NCI-H2107 treated with DMSO at 0.1 percent for 48 hours (cell line): ENCODE data around the gene CTTNBP2.

Experiments
- DNase-seq: peaks from one replicate; lab custom pipeline; 2025; ENCODE audit not compliant: unreplicated experiment; lab: John Stamatoyannopoulos, UW

CTTNBP2 gene

DNA sequence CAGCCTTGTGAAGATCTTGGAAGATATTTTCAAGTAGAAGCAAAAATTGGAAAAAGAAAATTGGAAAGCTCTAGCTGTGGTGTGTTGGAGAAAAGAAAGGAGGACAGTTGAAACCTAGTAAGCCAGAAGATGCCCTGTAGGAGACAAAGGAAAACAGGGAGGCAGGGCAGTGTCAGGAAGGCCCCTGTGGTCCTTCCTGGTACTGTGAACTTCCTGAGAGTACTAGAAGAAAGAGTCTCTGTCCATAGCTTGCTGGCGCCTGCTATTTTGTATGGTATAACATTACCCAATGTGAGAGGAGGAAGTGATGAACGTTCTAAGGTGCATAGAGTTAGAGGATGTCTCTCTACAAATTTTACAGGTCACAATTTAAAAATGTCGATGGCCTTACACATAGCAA, 183.1 kb downstream of the CTTNBP2 start:
- DNase-seq, result no peak

DNA sequence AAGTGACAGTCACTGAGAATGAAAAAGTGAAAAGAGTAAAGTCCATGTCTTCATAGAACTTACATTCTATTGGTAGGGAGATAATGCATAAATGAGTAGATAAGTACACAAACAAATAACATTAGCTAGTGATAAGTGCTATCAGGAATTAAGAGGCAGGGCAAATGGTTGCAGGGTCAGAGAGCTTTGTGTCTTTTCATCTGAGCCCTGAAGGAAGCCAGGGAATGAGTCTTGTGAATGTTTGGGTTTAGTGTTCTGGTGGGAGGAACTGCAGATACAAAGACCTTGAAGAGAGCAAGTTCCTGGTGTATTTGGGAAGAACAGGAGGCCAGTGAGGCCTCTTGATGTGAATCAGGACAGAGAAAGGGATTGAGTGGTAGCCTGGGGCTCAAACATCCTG, 183.8 kb downstream of the CTTNBP2 start:
- DNase-seq, result no peak

DNA sequence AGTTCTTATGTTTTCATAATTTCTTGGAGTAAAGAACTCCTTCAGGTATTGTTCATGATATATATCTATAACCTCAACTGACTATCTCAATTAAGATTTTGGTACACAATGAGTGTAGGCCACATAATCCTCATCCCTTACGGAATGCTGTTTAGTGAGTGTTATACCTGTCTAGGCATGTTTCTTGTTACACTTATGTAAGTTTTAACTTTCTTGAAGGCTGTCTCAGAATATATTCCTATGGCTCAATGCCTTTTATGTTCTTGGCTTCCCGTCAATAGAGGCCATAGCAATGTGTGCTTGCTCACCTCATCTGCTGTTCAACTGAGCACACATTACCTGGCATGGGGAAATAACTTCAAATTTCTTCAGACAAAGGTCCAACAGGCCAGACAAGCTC, 185.1 kb downstream of the CTTNBP2 start:
- DNase-seq, result no peak

DNA sequence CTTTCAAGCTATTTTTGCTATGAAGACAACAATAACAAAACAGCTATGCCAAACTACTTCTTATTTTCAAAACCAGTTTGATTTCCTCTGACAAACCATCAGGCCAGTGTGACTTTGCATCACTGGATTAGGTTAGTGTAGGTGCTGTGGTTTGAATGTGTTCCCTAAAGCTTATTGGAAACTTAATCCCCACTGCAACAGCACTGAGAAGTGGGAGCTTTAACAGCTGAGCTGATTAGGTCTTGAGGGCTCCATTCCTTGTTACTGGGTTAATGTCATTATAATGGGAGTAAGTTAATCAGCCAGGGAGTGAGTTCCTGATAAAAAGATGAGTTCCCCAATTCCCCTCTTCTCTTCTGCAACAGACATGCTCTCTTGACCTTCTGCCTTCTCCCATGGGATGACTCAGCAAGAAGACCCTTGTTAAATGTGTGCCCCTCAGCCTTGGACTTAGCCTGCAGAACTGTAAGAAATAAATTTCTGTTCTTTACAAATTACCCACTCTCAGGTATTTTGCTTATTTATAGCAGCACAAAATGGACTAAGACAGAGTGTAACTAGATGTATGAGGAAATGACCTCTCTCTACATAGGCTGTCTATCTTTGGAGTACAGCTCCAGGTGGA, 186.8 kb downstream of the CTTNBP2 start:
- DNase-seq, result no peak

DNA sequence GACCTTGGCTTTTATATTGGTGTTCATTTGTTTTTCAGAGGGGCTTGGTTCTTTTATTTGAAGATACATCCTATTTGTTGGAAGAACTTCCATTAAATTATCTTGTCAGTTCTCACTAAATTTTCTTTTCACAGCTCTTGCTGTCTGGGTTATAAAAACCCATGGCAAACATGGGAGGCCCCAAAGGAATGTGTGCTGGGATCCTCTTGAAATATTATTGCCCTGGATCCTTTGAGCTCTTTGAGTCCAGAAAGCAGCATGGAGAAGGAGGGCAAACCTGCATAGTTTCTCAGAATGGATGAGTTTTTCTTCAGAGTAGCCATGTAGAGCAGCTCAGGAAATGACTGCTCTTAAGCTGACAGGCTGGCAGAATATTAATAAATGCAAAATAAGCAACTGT, 187.4 kb downstream of the CTTNBP2 start:
- no peak for DNase-seq

DNA sequence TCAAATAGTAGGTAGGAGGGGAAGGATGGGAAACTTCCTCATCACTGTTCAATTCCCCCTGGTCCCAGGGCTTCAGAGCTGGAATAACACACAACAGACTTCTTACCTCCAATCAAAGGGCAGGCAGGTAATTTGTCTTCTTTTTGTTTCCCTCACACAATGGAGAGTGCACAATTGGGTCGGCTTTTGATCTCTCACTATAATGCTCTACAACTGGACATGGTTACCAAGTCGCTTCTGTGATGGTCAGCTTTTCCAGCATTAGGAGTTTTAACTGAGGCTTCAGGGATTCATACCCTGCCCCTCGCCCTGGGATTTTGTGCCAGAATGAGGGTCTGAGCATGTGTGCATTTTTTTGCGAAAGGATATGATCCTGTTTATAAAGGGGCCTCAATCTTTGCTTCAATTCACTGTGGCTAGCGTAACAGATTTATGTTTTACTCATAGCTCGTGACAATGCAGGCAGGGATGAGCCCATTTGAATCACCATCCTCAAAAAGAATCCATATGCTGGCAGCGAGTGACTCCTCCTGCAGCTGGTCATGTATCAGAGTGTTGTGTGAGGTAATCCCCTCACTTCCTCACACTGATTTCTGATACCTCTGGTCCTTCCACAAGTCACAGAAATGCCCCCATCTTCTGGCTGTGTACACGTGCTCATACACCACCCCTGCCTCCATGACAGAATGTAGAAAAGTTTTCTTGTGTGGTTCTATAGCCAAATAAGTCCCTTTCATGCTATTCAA, 189.6 kb downstream of the CTTNBP2 start:
- no peak for DNase-seq

DNA sequence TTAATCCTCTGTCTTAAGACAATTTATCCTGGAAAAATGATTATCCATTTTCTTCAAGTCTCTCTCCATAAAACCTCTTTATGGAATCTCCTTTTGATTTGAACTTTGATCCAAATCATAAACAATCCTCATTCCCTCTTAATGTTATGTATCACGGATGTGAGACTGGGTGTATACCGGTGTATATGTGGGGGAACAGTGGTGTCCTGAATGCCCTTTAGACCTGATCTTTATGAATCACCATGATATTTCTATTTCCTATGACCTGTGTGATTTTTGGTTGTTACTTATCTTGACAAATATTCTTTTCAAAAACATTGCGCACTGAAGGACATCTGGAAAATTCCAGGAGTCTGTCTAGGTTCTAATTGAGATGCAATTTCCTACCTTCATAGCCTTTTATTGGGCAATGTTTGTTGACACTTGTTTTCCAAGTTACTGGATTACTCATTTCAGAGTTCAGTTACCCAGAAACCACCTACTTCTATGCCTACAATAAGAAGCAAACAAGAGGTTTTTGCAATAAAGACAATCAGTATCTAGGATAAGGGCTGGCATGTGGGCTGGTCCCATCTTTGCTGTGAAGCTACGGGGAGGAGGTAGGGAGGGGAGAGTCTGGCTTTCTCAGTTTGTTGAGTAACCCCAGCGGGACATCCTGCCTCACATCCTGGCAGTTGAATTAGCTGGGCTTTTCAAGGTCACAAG, 190.4 kb downstream of the CTTNBP2 start:
- no peak for DNase-seq

DNA sequence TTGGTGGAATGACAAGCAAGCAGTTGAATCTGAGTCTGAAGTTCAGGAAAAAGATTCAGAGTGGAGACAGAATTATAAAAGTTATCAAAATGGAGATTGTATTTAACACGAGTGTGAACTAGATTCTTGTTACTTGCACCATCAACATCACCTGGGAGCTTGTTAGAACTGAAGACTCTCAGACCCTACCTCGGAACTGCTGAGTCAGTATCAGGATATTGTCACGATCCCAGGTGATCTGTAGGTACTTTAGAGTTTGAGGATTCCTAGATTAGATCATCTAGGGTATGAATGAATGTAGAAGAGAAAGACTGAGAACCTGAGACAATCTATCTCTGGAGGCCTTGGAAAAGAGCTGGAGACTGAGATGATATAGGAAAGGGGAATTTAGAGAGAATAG, 194.1 kb downstream of the CTTNBP2 start:
- no peak for DNase-seq

DNA sequence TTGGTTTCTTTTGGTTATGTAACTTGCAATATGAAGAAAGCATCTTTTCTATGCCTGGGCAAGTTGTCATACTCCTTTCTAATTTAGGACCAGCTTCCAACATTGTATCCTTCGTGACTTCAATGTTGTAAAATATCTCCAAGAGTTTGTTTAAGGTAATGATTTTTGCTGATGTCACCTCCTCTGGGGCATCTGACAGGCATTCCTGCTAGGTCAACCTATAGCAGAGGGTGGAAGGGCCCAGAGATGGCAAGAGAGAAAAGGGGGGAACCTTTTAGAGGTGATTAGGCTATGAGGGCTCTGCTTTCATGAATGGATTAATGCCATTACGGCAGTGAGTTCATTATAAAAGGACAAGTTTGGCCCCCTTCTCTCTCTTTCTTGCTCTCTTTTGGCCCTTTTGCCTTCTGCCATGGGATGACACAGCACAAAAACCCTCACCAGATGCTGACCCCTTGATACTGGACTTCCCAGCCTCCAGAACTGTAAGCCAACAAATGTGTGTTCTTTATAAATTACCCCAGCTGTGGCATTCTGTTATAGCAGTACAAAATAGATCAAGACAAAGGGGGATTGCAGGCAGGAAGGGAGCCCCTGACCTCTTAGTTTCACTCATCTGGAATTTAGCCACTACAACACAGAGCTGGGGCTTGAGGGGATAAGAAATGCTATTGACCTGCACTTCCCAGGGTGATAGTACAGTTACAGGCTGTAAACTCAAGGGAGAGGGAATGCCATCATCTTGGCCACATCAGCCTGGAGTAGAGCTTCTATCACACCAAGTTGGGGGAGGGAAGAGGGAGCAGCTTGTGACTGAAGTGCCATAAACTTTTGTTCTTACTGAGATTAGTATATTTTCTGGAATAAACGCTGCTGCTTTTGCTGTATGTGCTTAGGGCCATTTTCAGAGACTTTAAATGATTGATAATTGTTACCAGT, 197.5 kb downstream of the CTTNBP2 start:
- no peak for DNase-seq

DNA sequence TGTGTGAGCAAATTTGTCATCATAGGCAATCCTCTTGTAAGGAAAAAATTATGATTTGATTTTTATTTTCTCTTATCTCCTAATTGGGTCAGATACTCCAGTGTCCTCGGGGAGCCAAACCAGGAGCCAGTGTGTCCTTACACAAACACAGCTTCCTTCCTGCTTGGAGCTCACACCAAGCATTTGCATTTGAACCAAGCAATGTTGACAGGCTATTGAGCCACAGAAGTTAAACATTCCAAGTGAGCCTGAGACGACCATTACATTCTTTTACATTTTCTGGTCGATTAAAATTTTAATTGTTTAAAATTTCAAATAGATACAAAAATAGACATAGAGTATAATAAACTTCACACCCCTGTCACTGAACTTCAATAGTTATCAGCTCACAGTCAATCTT, 198.6 kb downstream of the CTTNBP2 start:
- no peak for DNase-seq

DNA sequence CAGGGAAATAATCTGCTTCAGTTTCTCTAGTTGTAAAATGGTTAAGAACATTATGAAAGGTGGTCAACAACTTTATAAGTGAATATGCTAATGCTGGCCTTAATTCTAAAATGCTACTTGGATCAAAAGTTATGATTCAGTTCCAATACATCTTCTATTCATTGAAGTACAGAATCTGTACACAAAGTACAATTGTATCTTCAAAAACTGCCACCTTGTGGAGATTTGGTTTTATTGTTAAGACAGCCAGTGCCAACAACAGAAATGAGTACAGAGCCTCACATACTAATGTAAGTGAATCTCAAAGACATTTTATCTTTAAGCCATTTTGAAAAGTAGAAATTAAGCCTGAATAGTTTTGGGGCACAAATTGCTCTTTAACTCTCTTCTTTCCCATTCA, 199.4 kb downstream of the CTTNBP2 start:
- no peak for DNase-seq

DNA sequence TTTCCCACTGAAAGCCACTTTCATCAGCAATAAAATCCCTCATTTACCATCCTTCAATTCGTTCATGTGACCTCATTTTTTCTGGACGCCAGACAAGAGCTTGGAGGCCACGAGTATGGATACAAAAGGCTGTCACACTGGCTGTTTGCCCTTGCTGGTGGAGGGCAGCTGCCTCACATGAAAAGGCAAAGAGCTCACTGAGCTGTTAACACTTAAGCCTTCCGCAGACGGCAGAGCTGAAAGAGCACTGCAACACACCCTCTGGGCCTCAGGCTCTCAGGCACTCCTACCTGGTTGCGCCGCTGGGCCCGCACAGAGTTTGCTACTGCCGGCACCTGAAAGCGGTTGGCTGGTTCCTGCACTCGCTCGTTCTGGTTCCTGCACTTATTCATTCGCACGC, 199.9 kb downstream of the CTTNBP2 start:
- no peak for DNase-seq

DNA sequence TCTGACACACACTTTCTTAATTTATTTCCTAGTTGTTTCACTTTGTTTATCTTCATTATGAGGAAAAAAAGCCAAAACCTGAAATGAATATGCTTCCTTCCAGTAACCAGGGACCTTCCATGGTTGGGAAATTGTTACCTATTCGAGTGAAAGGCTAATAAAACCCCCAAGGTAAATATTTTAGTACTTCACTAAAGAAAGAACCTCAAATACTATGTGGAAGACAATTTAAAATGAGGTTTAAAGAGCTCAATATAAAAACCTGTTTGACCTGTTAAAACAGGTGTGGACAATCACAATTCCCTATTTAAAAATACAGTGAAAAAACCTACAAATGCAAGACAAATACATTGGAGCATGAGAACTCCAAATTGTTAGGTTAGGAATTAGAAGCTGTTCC, 200.8 kb downstream of the CTTNBP2 start:
- DNase-seq, result no peak

DNA sequence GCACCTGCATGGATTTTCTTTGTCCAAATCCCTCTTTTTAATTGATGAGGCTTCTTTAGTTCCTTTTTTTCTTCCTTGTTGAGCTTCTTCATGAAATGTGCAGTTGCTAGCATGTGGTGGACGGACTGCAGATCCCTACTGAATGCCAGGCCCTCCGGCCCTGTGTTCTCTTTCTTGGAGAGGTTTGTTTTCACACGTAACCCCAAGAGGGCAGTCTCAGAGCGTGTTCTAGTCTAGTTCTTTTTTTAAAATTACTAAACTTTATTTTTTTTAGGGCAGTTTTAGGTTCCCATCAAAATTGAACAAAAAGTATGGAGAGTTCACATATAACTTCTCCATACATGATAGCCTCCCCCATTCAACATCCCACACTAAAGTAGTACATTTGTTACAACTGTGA, 203.4 kb downstream of the CTTNBP2 start:
- no peak for DNase-seq

DNA sequence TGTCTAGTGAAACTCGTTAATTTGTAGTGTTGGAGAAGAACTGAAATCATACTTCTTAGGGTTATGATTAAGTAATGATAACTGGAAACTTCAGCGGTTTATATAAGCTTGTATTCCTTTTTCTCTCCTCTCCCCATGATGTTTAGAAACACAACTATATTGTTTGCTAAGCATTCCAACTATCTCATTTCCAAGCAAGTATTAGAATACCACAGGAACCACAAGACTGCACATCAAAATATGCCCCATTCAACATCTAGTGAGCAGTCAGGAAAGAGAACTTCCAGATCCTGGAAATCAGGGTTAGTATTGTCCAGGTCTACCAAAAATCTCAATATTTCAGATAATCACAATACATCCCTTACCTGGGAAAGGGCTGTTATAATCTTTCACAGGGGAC, 205.8 kb downstream of the CTTNBP2 start:
- no peak for DNase-seq

DNA sequence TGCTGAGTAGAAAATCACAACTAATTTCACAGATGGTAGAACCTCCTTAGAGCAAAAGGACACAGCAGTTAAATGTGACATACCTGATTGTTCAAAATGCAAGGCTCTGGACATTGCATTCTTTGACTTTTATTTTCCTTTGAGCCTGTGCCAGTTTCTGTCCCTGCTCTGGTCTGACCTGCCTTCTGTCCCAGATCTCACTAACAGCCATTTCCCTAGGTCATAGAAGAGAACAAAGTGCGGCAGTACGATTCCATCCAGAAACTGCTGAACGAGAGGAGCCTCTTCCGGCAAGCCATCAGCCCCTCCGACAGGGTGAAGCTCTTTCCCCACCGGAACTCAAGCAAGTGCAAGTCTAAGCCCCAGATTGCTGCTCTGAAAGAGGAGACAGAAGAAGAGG, 206.6 kb downstream of the CTTNBP2 start:
- DNase-seq, result no peak

DNA sequence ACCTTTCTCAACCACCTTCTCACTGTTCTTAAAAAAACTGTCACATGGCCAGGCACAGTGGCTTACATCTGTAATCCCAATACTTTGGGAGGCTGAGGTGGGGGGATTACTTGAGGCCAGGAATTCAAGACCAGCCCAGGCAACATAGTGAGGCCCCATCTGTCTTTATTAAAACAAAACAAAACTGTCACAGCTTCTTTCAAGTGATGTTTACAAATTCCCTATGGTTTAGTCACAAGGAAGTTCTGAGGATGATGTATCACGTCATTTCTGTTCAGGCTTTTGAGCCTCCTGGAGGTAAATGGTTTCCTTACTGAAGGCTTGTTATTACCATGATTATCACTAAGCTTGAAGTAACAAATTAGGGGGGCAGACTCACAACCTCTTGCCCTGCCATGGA, 207.2 kb downstream of the CTTNBP2 start:
- no peak for DNase-seq

DNA sequence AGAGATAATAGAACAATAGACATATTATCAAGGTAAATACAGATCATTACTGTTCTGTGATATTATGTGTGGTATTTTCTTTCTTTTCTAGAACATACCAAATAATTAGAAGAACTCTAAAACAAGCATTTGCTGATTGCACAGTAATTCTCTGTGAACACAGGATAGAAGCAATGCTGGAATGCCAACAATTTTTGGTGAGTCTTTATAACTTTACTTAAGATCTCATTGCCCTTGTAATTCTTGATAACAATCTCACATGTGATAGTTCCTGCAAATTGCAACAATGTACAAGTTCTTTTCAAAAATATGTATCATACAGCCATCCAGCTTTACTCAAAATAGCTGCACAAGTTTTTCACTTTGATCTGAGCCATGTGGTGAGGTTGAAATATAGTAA, 207.9 kb downstream of the CTTNBP2 start:
- no peak for DNase-seq

DNA sequence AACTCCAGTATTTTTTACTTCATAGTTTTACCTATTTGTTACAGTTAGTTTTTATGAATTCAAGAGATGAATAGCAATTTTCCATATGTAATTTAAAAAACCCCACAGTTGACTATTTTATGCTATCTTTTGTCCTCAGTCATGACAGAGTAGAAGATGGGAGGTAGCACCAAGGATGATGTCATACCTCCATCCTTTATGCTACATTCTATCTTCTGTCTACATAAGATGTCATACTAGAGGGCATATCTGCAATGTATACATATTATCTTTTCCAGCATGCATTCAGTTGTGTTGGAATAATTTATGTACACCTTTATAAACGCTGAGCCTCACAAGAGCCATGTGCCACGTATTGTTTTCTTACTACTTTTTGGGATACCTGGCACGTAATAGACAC, 209.2 kb downstream of the CTTNBP2 start:
- no peak for DNase-seq

DNA sequence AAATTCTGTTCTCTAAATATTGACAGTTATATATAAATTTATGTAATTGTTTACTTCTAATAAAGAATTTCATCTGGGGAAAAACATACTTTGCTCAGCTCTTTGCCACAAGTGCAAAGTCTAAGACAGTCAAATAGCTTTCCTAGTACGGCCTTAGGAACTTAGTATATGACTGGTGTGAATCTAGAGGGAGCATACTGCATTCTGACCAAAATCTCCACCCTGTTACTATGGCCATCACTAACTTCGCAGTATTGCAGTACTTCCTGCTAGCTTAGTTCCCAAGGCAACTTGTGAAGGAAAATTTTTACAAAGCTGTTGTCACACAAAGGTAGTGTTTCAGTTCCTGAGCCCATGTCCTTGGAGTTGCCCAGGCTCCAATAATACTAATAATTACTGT, 211.9 kb downstream of the CTTNBP2 start:
- no peak for DNase-seq
